NCI-H1417 treated with DMSO at 0.1 percent for 48 hours (cell line): ENCODE results near the gene KLHL25.
A peak's percentile ranks its signal among the peaks of the same experiment; 100 is the strongest.
"Not testable (repeated sequence)": the region's sequence is repeated elsewhere in the genome, so short reads cannot be mapped to it uniquely, and the experiment has no call there.

Experiments used
- DNase-seq: peaks from one replicate; lab custom pipeline; 2025; lab: John Stamatoyannopoulos, UW

KLHL25 gene

GRCh38 chr15:85794598-85795336, at the start of gene KLHL25:
KLHL25 (minus strand) TSS chr15:85794925; CDS start chr15:85769810, 25,115 bp downstream.
- peak; percentile 88 for DNase-seq

GRCh38 chr15:85840802-85841152, 46.1 kb upstream of the KLHL25 start:
- DNase-seq: no peak

- peak; percentile 22 for DNase-seq
These were observed 45.5 kb upstream of the KLHL25 start for GRCh38 chr15:85840079-85840801.

- no peak for DNase-seq
These were observed 44.9 kb upstream of the KLHL25 start for GRCh38 chr15:85839643-85840042.

- no peak for DNase-seq
These were observed 43.9 kb upstream of the KLHL25 start for GRCh38 chr15:85838655-85839054.

GRCh38 chr15:85837881-85838280, 43.2 kb upstream of the KLHL25 start:
- DNase-seq: no peak

GRCh38 chr15:85837011-85837433, 42.3 kb upstream of the KLHL25 start:
- DNase-seq: no peak

- DNase-seq: no peak
These were observed 39.9 kb upstream of the KLHL25 start for GRCh38 chr15:85834651-85835050.

- no peak for DNase-seq
These were observed 37.7 kb upstream of the KLHL25 start for GRCh38 chr15:85832394-85832793.

GRCh38 chr15:85831415-85832113, 36.8 kb upstream of the KLHL25 start:
- DNase-seq: no peak

GRCh38 chr15:85829754-85830153, 35.0 kb upstream of the KLHL25 start:
- DNase-seq: not testable (repeated sequence)

GRCh38 chr15:85828874-85829273, 34.1 kb upstream of the KLHL25 start:
- no peak for DNase-seq

GRCh38 chr15:85828126-85828525, 33.4 kb upstream of the KLHL25 start:
- no peak for DNase-seq

- no peak for DNase-seq
These were observed 32.2 kb upstream of the KLHL25 start for GRCh38 chr15:85826756-85827515.

- DNase-seq: no peak
These were observed 31.0 kb upstream of the KLHL25 start for GRCh38 chr15:85825719-85826118.

- no peak for DNase-seq
These were observed 30.4 kb upstream of the KLHL25 start for GRCh38 chr15:85825118-85825517.

GRCh38 chr15:85821545-85821944, 26.8 kb upstream of the KLHL25 start:
- DNase-seq: no peak

- no peak for DNase-seq
These were observed 25.2 kb upstream of the KLHL25 start for GRCh38 chr15:85819938-85820337.

- no peak for DNase-seq
These were observed 18.5 kb upstream of the KLHL25 start for GRCh38 chr15:85813234-85813633.

GRCh38 chr15:85810075-85810474, 15.3 kb upstream of the KLHL25 start:
- DNase-seq: no peak

- DNase-seq: no peak
These were observed 10.7 kb upstream of the KLHL25 start for GRCh38 chr15:85805420-85805819.

GRCh38 chr15:85804481-85805170, 9.9 kb upstream of the KLHL25 start:
- no peak for DNase-seq
